ENCODE results near the gene MYO18A. TPM values are rescaled to one million over a fixed set of nuclear protein-coding genes. Genes with fewer than 3 reads are reported as not detected.

Gene MYO18A
- total RNA-seq, 4 donors from 2014 or later: 71.6 to 125 (median 104) TPM

- Histone ChIP-seq H3K4me1 (peaks cover 0 to 24% (median 15%) of the 10 kb centered on the region in 4 donors), H3K27me3 (no peaks in the 10 kb centered on the region), H3K9me3 (no peaks in the 10 kb centered on the region), H3K27ac (no peak overlapping the region), H3K36me3 (peaks cover 3 to 90% (median 28%) of the 10 kb centered on the region in 3 donors), H3K4me3 (no peak overlapping the region)
- no peak for DNase-seq (ENCODE audit: low spot score in 2 of 2)
- TF ChIP-seq EP300 (IDR thresholded peaks at IDR 0.05): no peak
- no peak for TF ChIP-seq POLR2A (IDR thresholded peaks at IDR 0.05)
- 72 to 73% methylated on average over 11 of the region's 11 CpGs for WGBS, 2 donors
These were observed 72.0 kb downstream of the MYO18A start for GRCh38 chr17:29107933-29108822.

- H3K9me3 ChIP-seq: no peaks in the 10 kb centered on the region
- no peak overlapping the region for H3K27ac ChIP-seq
- H3K27me3 ChIP-seq: no peaks in the 10 kb centered on the region
- H3K36me3 ChIP-seq: peaks cover 3 to 95% (median 31%) of the 10 kb centered on the region in 3 donors
- no peak for TF ChIP-seq CTCF (IDR thresholded peaks at IDR 0.05)
- no peak for TF ChIP-seq EP300 (IDR thresholded peaks at IDR 0.05)
- no peak for TF ChIP-seq POLR2A (IDR thresholded peaks at IDR 0.05)
- no peak for DNase-seq (ENCODE audit: low spot score in 2 of 2)
- 90% methylated on average over 9 of the region's 9 CpGs for WGBS, 2 donors
- no peak overlapping the region for H3K4me3 ChIP-seq
- peaks cover 0 to 13% (median 7%) of the 10 kb centered on the region in 4 donors for H3K4me1 ChIP-seq
These were observed 73.1 kb downstream of the MYO18A start for GRCh38 chr17:29107084-29107483.

- no peak for TF ChIP-seq CTCF (IDR thresholded peaks at IDR 0.05)
- no peak for TF ChIP-seq EP300 (IDR thresholded peaks at IDR 0.05)
- no peak for TF ChIP-seq POLR2A (IDR thresholded peaks at IDR 0.05)
- no peak for DNase-seq (ENCODE audit: low spot score in 2 of 2)
- Histone ChIP-seq H3K27ac (no peak overlapping the region), H3K27me3 (no peaks in the 10 kb centered on the region), H3K4me1 (peaks cover 0 to 2% (median 0%) of the 10 kb centered on the region in 4 donors), H3K9me3 (no peaks in the 10 kb centered on the region), H3K36me3 (peaks cover 0 to 100% (median 36%) of the 10 kb centered on the region in 3 donors), H3K4me3 (no peak overlapping the region)
- WGBS, 2 donors: 91 to 94% methylated on average over 4 of the region's 4 CpGs
These were observed 76.9 kb downstream of the MYO18A start for GRCh38 chr17:29103341-29103740.

GRCh38 chr17:29102741-29103181 lies 77.4 kb downstream of the MYO18A start:
- H3K9me3 ChIP-seq: no peaks in the 10 kb centered on the region
- H3K4me1 ChIP-seq: no peaks in the 10 kb centered on the region
- 79 to 82% methylated on average over 11 of the region's 11 CpGs for WGBS, 2 donors
- DNase-seq (ENCODE audit: low spot score in 2 of 2): no peak
- H3K27ac ChIP-seq: no peak overlapping the region
- H3K4me3 ChIP-seq: no peak overlapping the region
- no peaks in the 10 kb centered on the region for H3K27me3 ChIP-seq
- TF ChIP-seq POLR2A (IDR thresholded peaks at IDR 0.05) (no peak), EP300 (IDR thresholded peaks at IDR 0.05) (no peak), CTCF (IDR thresholded peaks at IDR 0.05) (no peak)
- H3K36me3 ChIP-seq: peaks cover 0 to 100% (median 42%) of the 10 kb centered on the region in 3 donors

- no peaks in the 10 kb centered on the region for H3K27me3 ChIP-seq
- peaks cover 0 to 100% (median 42%) of the 10 kb centered on the region in 3 donors for H3K36me3 ChIP-seq
- no peak overlapping the region for H3K27ac ChIP-seq
- no peak overlapping the region for H3K4me3 ChIP-seq
- TF ChIP-seq CTCF (IDR thresholded peaks at IDR 0.05) (no peak), POLR2A (IDR thresholded peaks at IDR 0.05) (no peak), EP300 (IDR thresholded peaks at IDR 0.05) (no peak)
- WGBS, 2 donors: 94 to 100% methylated on average over 1 to 3 of the region's 3 CpGs
- H3K9me3 ChIP-seq: no peaks in the 10 kb centered on the region
- no peaks in the 10 kb centered on the region for H3K4me1 ChIP-seq
- no peak for DNase-seq (ENCODE audit: low spot score in 2 of 2)
These were observed 78.2 kb downstream of the MYO18A start for GRCh38 chr17:29102046-29102445.

Data from tibial nerve (tissue), 4 donors.